GM21825 (cell line): ENCODE results near the gene CSNK2A1.
"Not testable (repeated sequence)": the region's sequence is repeated elsewhere in the genome, so short reads cannot be mapped to it uniquely, and the experiment has no call there.

Experiments used
- ATAC-seq: cut with Tn5 transposase; IDR thresholded peaks from one replicate; pipeline ENCODE4 v1.9.1; 2021; ENCODE audit warnings: mild to moderate bottlenecking, moderate library complexity; ENCODE audit not compliant: unreplicated experiment

CSNK2A1 gene

DNA sequence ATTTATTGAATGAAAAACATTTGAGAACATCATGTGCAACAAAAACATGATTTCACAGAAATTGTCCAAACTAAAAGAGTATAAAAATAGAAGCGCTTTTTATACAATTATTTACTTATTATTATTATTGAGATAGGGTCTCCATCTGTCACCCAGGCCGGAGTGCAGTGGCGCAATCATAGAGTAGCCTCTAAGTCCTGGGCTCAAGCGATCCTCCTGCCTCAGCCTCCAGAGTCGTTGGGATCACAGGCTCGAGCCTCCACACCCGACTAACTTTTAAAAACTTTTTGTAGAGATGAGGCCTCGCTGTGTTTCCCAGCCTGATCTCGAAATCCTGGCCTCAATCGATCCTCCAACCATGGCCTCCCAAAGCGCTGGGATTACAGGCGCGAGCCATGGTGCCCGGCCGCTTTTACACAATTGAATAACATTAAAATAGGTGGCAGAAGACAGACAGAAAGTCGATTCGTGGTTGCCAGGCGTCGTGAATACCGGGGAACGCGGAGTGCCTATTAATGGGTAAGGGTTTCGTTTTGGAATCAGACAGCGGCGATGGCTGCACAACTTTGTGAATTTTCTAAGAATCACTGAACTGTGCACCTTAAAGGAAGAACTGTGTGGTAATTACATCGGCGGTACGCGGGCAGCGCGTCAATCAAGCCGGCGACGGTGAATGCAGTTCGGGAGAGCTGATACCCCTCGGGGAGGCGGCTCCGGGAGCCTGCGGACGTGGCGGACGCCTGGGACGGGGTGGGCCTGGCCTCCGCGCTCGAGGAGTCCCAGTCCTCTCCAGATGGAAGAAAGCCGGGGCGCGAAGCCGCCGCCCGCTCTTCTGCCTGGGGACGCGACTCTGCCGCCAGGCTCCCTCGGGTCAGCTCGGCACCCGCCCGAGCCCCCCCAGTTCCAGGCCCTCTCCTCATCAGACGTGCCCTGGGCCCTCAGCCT lies 82.1 kb downstream of the CSNK2A1 start:
- ATAC-seq = peak; percentile 37

DNA sequence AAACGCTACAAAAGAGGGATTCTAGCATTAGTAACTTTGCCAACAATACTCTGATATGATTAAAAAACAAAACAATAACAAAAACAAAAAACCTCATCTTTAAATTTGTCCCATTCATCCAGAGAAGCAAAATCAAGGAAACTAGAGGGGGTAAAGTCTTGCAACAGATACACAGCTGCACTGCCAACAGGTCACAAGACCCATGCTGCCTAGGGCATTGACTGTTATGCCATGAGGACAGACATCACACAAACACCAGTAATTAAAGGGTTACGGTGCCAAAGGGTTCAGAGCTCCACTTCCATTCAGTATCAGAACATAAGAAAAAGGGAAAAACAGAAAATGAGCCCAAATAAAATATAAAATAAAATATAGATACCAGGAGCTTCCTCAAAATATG lies 82.9 kb downstream of the CSNK2A1 start:
- ATAC-seq = no peak

DNA sequence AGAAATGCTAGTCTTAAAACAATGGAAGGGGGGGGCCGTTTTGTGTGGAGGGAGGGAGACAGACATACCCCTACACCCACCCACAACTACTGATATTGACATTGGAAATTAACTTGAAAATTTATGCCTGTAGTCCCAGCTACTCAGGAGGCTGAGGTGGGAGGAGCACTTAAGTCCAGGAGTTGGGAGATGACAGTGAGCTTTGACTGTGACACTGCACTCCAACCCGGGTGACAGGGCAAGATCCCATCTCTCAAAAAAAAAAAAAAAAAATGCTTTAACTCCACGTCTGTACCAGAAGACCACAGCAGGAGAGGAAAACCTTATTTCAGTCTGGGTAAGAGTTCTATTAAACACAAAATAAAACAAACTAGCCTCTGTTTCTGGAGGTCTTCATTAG lies 83.4 kb downstream of the CSNK2A1 start:
- ATAC-seq = no peak

DNA sequence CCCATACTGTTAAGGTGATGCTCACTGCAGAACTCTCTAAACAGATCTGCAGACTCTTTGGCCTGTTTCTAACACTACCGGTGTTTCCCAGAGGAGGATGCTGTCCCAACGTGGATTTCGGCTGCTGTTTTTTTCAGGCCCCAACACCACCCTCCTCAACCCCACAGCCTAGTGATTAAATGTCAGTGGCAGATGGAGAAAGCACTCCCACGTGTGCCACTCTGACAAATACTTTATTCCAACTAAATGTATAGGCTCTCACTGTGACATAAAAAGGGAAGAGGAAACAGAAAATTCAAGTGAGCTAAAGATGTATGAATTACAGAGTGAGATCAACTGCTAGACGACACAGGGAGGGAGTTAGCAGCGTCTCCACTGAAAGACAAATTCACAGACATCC lies 84.8 kb downstream of the CSNK2A1 start:
- no peak for ATAC-seq

DNA sequence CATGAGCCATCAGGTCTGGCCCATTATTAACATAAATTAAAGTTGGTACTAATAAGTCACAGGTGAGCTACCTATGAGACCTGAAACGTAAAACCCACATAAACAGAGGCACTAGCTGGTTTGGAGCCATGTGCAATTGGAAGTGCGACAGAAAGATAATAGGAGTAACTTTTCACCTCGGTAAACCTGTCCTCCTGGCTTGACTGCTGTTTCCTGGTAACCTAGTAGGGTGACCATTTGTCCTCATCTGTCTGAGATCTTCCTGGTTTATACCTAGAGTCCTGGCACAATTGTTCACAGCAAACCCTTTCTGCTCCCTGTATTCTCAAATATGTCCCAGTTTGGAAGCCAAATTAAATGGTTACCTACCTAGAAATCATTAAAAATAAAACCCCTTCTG lies 88.6 kb downstream of the CSNK2A1 start:
- no peak for ATAC-seq

DNA sequence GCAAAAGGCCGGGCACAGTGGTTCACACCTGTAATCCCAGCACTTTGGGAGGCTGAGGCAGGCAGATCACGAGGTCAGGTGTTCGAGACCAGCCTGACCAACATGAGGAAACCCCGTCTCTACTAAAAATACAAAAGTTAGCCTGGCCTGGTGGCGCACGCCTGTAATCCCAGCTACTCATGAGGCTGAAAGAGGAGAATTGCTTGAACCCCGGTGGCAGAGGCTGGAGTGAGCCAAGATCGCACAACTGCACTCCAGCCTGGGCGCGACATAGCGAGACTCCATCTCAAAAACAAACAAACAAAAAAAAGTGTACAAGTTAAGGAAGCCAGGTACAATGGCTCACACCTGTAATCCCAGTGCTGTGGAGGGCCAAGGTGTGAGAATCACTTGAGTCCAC lies 91.6 kb downstream of the CSNK2A1 start:
- ATAC-seq = not testable (repeated sequence)

DNA sequence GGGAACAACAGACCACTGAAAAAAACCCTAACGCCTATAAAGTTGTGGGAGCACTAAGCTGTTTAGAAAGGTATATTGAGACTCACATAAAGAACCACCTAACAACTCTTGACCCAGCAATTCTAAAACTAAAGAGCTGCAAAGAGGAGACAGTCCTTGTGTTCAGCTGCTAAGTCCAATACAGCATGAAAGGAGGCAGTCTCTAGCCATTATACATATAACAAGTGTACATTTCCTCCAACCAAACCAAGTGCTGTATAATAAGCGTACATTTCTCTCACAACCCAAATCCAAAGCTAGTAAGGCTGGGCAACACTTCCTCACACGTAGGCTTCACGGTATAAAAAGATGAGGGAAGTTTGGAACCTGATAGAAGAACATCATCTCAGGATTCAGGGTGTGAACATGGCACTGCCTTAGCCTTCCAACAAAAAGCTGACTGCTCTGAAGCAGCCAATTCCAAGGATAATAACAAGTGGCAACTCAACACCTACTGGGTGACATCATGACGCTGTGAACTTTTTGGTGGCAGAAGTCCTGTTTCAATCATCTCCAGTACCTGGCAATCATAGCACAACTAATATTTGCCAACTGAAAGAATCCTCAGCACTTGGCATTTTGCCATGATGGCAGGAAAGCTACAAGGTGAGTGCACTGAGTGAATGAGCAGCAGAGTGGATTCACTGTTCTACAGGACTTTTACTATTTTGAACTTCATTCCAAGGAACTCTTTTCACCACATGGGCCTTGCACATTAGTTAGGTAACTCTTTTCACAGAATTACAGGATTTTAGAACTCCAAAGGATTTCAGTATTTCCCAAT lies 97.9 kb downstream of the CSNK2A1 start:
- no peak for ATAC-seq

DNA sequence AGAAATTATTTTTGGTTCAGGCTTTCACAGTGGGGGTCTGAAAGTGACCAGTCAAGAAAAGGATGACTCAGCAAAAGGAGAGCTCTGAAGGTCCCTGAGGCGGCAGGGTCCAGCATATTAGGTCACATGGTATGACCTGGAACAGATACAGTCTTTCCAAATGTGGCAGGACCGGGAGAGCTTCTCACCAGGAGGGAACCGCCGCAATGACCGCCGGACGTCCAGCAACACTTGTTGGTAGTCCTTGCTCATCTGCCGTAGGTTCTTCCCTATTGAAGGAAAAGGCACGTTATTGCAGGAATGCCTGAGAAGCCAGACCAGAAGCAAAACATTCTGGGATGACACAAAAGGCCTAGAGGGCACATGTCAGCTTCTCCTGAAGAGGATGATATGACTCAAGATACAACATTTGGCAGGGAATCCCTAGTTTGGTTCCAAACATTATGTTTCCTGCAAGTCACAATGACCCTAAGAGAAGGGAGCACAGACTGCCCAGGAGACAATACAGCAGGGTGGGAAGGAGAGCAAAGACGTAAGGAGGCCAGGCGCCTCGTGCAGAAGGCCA lies 98.6 kb downstream of the CSNK2A1 start:
- ATAC-seq = no peak

DNA sequence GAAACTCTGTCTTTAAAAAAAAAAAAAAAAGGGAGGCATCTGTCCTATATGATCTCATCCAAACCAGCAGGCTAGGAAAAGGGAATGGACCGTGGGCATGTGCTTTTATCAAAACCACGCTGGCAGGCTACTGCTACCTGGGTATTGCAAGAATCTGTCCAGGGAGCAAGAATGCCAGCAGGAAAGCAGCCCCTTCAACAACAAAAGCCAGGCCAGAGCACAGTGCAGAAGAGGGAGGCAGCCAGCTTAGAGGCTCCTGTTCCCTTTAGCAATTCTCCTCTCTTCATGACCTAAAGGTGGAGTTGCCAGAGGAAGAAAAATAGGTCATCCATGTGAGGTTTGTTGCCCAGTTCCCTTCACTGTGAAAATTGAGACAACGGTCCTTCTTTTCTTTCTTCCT lies 99.5 kb downstream of the CSNK2A1 start:
- ATAC-seq = no peak

DNA sequence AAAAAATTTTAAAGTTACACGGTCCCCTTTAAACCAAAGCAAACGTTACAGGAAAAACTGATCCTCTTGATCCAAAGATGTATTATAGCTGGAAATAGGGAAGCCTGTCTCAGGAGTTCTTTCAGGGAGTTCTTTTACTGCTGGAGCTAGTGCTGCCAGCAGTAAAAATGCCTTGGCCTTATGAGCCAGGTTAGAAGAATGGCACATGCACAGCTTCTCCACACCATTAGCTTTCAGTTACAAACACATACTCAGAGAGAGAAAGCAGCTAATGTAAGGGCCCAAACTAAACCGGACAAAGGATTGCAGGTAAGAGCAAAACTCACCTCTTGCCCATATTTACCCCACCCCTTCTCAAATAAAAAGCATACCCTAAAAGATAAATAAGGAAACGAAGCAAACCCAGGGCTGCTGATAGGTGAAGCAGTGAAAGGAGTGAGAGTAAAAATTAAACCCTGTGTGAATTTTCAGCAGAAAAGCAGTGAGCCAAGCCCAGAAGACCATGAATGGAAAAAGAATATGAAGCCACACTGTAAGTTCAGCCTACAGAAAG lies 100.3 kb downstream of the CSNK2A1 start:
- ATAC-seq = no peak

DNA sequence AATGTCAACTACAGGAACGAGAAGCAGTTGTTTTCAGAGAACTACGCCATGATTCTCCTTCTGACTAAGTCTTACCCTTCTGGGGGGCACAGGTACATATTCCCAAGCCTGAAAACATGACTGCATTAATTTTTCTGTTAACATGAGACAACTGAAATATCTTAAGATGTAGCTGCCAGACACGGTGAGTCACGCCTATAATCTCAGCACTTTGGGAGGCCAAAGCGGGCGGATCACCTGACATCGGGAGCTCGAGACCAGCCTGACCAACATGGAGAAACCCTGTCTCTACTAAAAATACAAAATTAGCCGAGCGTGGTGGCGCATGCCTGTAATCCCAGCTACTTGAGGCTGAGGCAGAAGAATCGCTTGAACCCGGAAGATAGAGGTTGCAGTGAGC lies 103.0 kb downstream of the CSNK2A1 start:
- ATAC-seq = no peak

DNA sequence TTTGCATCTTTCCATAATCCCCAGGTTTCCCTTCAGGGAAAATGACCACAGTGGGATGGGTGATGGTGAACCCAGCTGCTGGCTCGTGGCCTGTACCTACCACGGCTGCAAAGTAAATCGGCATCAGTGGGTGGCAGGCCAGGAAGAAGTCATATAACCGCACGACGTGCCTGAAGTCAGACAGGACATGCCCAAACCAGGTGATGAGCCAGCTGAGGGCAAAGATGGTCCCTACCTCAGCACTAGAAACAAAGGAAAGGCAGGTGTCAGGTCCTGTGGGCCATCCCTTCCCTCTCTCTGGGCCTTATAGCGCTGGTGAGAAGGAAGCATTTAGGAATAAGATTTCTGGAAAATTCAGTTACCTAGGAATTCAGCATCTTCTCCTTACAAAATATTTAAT lies 103.4 kb downstream of the CSNK2A1 start:
- ATAC-seq = no peak

DNA sequence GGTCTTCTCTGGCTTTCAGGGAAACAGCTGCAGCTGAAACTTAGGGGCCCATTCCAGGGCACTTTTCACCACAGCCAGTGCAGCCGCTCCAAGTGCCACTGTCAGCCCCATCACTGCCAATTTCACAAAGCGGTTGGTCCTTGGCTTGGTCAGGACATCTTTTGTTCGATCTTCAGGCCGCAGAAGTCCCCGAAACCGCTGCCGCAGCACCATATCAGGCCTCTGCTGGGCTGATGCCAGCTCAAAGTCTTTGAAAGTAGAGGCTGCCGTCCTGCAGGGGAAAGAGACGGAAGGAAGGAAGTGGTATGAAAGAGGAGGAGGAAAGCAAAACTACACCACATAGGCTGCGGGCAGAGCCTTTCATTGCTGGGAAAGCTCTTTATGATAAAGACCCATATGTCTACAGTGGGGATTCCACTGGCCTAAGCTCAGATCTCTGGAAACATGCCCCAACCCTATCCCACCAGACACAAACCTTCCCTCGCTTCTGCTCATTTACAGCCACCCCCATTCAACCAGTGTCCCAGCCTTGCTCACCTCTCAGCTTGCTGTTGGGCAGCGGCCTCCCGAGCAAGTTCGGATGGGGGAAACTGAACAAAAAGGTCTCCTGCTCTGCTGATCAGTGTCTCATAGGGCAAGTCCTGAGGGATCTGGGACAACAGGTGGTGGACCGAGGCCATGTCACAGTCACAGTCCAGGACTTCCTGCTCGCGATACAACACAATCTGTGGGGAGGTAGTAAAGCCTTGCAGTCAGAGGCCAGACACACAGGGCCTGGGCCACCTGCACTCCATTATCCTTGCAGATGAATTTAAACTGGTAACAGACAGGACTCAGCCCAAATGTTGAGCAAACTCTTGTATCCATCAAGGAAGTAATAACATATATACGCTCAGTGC lies 104.8 kb downstream of the CSNK2A1 start:
- ATAC-seq = no peak

DNA sequence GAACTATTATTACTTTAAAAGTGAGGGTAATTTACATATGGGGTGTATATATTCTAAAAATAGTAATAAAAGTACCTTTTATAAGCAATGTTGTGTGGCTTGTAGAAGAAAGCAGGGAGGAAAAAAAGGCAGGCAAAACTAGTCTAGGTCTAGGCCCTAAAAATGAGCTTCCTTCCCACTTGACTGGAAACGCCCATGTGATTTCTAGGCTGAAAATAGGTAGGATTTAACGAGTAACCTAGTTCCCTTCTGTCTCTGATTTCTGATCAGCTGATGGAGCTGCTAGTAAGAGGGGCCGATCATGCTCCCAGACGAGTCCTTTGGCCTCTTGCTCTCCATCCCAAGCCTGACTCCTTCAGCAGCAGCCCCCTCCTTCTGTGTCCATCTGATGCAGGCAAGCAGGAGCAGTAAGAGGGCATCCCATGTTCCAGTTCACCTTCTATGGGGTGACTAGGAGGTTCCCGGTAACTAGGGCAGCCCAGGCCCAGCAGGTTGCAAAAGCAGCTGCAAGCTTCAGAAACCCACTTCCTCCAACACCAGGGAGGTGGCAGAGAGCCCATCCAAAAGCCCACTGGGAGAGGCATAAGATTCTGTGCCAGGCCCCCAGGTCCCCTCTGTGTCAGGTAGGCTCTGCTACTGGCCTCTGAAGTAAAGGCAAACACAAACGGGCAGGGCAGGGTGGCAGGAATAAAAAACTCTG lies 105.7 kb downstream of the CSNK2A1 start:
- no peak for ATAC-seq

DNA sequence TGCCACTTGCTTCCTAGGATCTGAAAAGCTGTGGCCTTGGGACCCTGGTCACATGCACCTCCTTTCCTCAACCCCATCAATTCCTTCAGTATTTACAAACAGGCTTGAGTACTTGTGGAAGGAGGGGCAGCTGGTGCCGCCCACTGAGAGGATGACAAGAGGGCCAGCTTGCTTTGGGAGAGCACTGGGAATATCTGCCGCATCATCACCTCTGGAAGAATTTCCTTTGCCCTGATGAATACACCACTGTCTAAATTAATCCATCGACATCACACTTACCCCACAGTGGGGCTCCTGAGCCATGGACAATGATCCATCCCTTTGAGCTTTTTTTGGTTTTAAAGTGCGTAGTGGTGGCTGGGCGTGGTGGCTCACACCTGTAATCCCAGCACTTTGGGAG lies 107.1 kb downstream of the CSNK2A1 start:
- ATAC-seq = no peak

DNA sequence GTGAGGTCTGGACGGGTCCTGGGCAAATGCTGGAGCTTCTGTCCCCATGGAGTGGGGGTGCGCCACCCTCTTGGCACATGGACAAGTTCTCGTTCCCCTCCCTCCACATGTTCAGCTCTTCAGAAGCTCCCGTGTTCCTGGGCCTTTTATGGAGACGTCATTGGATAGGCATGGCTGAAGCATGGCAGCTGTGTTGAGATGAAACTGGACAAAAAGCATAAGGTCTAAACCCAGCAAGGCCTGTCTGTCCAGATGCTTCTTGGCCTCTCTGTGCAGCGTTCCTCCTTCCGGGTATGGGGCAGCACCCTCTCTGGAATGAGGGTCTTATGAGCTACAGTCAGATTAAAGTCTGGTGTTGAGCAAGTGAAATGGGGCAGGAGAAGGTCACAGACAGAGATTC lies 108.0 kb downstream of the CSNK2A1 start:
- no peak for ATAC-seq

DNA sequence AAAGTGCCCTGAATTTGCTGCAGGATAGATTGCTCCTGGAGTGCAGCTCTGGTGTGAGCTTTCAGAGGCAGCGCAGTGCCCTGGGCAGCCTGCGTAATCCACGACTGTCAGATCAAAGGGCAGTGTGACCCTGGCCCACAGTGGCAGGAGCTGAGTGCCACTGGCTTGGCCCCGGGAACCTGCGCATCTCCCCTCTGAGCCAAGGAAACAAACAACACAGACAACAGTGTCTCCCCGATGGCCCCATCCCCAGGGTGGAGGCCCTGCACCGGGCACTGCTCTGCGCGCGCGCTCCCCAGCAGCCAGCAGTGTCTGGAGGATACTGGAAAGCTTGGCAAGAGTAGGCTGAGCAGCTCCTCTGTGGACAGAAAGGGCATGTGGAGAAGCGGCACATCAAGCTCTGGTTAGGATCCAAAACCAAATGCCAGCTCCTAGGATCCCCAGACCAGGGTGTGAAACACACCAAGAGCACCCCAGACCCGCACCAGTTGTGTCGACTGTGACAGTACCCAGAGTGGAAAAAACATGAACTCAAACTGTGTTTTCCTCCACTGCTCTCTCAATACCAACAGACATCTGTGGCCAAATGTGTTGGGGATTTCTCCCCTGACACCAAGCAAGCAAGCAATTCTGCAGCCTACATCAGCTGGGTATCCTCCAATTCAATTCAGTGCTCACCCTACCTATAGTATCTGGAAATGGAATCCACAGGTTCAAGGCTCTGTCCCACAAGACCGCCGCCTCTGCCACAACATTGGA lies 108.8 kb downstream of the CSNK2A1 start:
- ATAC-seq = no peak

DNA sequence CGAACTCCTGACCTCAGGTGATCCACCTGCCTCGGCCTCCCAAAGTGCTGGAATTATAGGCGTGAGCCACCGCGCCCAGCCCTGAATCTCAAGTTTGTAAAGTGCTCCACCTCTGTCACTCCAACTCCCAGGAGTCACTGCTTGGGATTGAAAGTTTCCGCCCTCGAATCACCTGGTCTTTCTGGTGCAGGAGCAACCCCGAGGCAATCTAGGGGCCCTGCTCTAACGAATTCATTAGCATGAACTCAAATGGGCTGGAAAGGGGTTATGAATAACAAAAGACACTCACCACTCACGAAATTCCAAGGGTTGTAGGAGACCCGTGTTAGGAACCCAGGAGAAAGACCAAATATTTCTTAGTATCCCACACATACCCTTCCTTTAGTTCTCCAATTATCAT lies 109.4 kb downstream of the CSNK2A1 start:
- no peak for ATAC-seq
